Liver (tissue), 9 donors: ENCODE data around the gene RBP4. TPM values are rescaled to one million over a fixed set of nuclear protein-coding genes. Genes with fewer than 3 reads are reported as not detected.

Experiments used
- DNase-seq: peaks from one replicate; pipeline ENCODE4 v3.0.0-alpha.2; 2017; ENCODE audit warnings: low spot score
- H3K27ac ChIP-seq, 2 donors: one replicate each; pipeline ENCODE4 v1.7.0; 2013; ENCODE audit warnings: inconsistent platforms in 2 of 2, low read length in 2 of 2, control low read depth in 1 of 2, low read depth in 1 of 2, mild to moderate bottlenecking in 1 of 2
- H3K27me3 ChIP-seq, 4 donors: one replicate each; pipeline versions ENCODE4 v1.6.1 to v1.7.0; 2013; ENCODE audit warnings: low read length in 3 of 4, inconsistent platforms in 1 of 4, mild to moderate bottlenecking in 1 of 4, moderate library complexity in 1 of 4; ENCODE audit not compliant: control insufficient read depth in 4 of 4, insufficient read depth in 4 of 4
- H3K36me3 ChIP-seq, 4 donors: one replicate each; pipeline versions ENCODE4 v1.6.1 to v1.7.0; 2013; ENCODE audit warnings: low read length in 3 of 4, mild to moderate bottlenecking in 3 of 4, low read depth in 1 of 4, moderate library complexity in 1 of 4; ENCODE audit not compliant: control insufficient read depth in 4 of 4, insufficient read depth in 3 of 4
- H3K4me1 ChIP-seq, 4 donors: one replicate each; pipeline versions ENCODE4 v1.6.1 to v1.7.0; 2013; ENCODE audit warnings: low read length in 3 of 4, mild to moderate bottlenecking in 3 of 4, moderate library complexity in 1 of 4; ENCODE audit not compliant: control insufficient read depth in 4 of 4, insufficient read depth in 4 of 4
- H3K4me3 ChIP-seq, 3 donors: one replicate each; pipeline versions ENCODE4 v1.6.1 to v1.7.0; 2013; ENCODE audit warnings: low read length in 3 of 3, control low read depth in 1 of 3, low read depth in 1 of 3, mild to moderate bottlenecking in 1 of 3
- H3K9ac ChIP-seq, 2 donors: one replicate each; pipeline ENCODE4 v1.7.0; 2013; ENCODE audit warnings: low read length in 2 of 2, mild to moderate bottlenecking in 2 of 2, moderate library complexity in 2 of 2, control low read depth in 1 of 2, low read depth in 1 of 2
- H3K9me3 ChIP-seq, 4 donors: one replicate each; pipeline versions ENCODE4 v1.6.1 to v1.7.0; 2013; ENCODE audit warnings: low read length in 3 of 4; ENCODE audit not compliant: control insufficient read depth in 4 of 4
- CTCF ChIP-seq: fragments of 150-350 bp; IDR thresholded peaks from 2 replicates; pipeline ENCODE4 v1.5.1; 2017; ENCODE audit warnings: improper control_type of control experiment, low read depth, low read length; ENCODE audit not compliant: missing input control
- EGR1 ChIP-seq, 2 donors: IDR thresholded peaks; 2 replicates each; pipeline ENCODE4 v1.6.1; 2016 to 2018; ENCODE audit warnings: antibody characterized with exemption in 2 of 2, low read depth in 2 of 2
- FOXA1 ChIP-seq: IDR thresholded peaks from 2 replicates; pipeline ENCODE4 v1.6.1; 2016; ENCODE audit warnings: antibody characterized with exemption
- FOXA2 ChIP-seq: IDR thresholded peaks from 2 replicates; pipeline ENCODE4 v1.6.1; 2016; ENCODE audit warnings: antibody characterized with exemption
- GABPA ChIP-seq, 2 donors: IDR thresholded peaks in 1 of 2; conservative IDR thresholded peaks in 1 of 2; 2 replicates each; pipeline ENCODE4 v1.6.1; 2016; ENCODE audit warnings: antibody characterized with exemption in 2 of 2, mild to moderate bottlenecking in 1 of 2, moderate library complexity in 1 of 2
- HNF4A ChIP-seq, 2 donors: conservative IDR thresholded peaks; 2 replicates each; pipeline ENCODE4 v1.6.1; 2016; ENCODE audit warnings: antibody characterized with exemption in 2 of 2, mild to moderate bottlenecking in 2 of 2
- HNF4G ChIP-seq: IDR thresholded peaks from 2 replicates; pipeline ENCODE4 v1.6.1; 2016; ENCODE audit warnings: antibody characterized with exemption
- JUND ChIP-seq, 2 donors: IDR thresholded peaks; 2 replicates each; pipeline ENCODE4 v1.6.1; 2016; ENCODE audit warnings: antibody characterized with exemption in 2 of 2
- NR2F2 ChIP-seq: IDR thresholded peaks from 2 replicates; pipeline ENCODE4 v1.6.1; 2016; ENCODE audit warnings: antibody characterized with exemption
- RAD21 ChIP-seq, 2 donors: IDR thresholded peaks; 2 replicates each; pipeline ENCODE4 v1.6.1; 2016; ENCODE audit warnings: antibody characterized with exemption in 2 of 2, mild to moderate bottlenecking in 2 of 2
- REST ChIP-seq: IDR thresholded peaks from 2 replicates; pipeline ENCODE4 v1.6.1; 2016; ENCODE audit warnings: antibody characterized with exemption, mild to moderate bottlenecking
- RXRA ChIP-seq, 2 donors: IDR thresholded peaks; 2 replicates each; pipeline ENCODE4 v1.6.1; 2017 to 2018; ENCODE audit warnings: antibody characterized with exemption in 2 of 2, mild to moderate bottlenecking in 1 of 2
- SP1 ChIP-seq: IDR thresholded peaks from 2 replicates; pipeline ENCODE4 v1.6.1; 2018; ENCODE audit warnings: antibody characterized with exemption, mild to moderate bottlenecking
- TAF1 ChIP-seq: conservative IDR thresholded peaks from 2 replicates; pipeline ENCODE4 v1.6.1; 2016; ENCODE audit warnings: antibody characterized with exemption, mild to moderate bottlenecking
- WGBS: extraction: QIAGEN DNeasy Blood & Tissue Kit; methylation state at CpG from one replicate; pipeline ENCODE4 v1.1.7; 2013; 5-methylcytosine and 5-hydroxymethylcytosine counted together
- polyA plus RNA-seq, 2 donors: library from polyadenylated mRNA; stranded (reverse) in 1 of 2; unstranded in 1 of 2; fragments of 200-250 nt in 1 of 2; fragments of >200 nt in 1 of 2; fragmentation: Nextera tagmentation in 1 of 2; extraction: Ambion mirVana in 1 of 2; gene quantifications; one replicate each; pipeline versions ENCODE4 v1.2.1 to v1.2.3, GENCODE V29; 2013 to 2015
- total RNA-seq, 2 donors: library from RNA; depleted of rRNA; stranded (reverse); fragments of >200 nt; gene quantifications; one replicate each; pipeline ENCODE4 v1.2.3, GENCODE V29; 2014
- TF ChIP-seq, protein P1 (sequence below): IDR thresholded peaks from 2 replicates; pipeline ENCODE4 v1.6.1; 2016; ENCODE audit warnings: antibody characterized with exemption
- TF ChIP-seq, protein P2 (sequence below): IDR thresholded peaks from 2 replicates; pipeline ENCODE4 v1.6.1; 2016; ENCODE audit warnings: antibody characterized with exemption
- TF ChIP-seq, protein P3 (sequence below): IDR thresholded peaks from 2 replicates; pipeline ENCODE4 v1.6.1; 2016; ENCODE audit warnings: antibody characterized with exemption
- donor health status: healthy.
- donor health status: healthy.
- donor health status: healthy.
- donor health status: healthy.
- donor health status: healthy.

The RBP4 gene
- total and polyA plus RNA-seq, 4 donors = 1,174 to 10,329 (median 3,953) TPM

DNA sequence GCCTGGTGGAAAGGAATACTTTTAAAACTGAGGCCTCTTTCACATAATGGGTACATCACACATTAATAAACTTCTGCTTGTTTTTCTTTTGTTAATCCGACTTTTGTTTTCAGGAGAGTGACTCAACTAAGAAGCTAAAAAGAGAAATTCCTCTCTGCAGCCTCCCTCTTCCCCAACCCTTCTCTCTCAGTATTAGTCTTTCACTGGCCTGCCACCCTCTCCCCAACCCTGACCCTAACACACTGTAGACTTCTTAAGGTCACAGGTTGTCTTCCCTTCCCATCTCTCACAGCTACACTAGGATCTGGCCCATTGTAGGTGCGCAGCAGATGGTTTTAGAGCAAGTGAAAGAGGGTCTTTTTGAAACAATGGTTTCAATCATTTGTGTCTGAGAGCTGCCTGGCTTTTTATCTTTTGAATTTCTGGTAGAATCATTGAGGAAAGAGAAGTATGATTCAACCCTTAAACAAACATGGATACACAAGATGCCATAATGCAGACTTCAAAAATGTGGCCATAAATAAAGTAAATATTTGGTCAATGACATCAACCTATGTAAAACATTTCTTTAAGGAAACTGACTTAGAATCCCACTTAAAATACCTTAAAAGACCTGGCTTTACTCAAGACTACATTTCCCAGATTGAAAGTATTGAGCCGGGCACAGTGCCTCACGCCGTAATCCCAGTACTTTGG lies 52.5 kb downstream of the RBP4 start:
- TF ChIP-seq, protein P1, sequence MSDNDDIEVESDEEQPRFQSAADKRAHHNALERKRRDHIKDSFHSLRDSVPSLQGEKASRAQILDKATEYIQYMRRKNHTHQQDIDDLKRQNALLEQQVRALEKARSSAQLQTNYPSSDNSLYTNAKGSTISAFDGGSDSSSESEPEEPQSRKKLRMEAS = no peak
- TF ChIP-seq SP1 (no peak), GABPA (IDR thresholded peaks at IDR 0.05 in 1 of 2, conservative IDR thresholded peaks at IDR 0.05 in 1 of 2) (no peak), FOXA2 (no peak), REST (no peak), EGR1 (IDR thresholded peaks at IDR 0.05; ENCODE audit: low read depth in 2 of 2) (no peak), RAD21 (IDR thresholded peaks at IDR 0.05) (no peak), HNF4G (no peak), RXRA (IDR thresholded peaks at IDR 0.05) (no peak), JUND (IDR thresholded peaks at IDR 0.05) (no peak), HNF4A (conservative IDR thresholded peaks at IDR 0.05) (no peak), NR2F2 (no peak), CTCF (no peak), TAF1 (no peak), FOXA1 (no peak)
- TF ChIP-seq, protein P2, sequence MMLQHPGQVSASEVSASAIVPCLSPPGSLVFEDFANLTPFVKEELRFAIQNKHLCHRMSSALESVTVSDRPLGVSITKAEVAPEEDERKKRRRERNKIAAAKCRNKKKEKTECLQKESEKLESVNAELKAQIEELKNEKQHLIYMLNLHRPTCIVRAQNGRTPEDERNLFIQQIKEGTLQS = no peak
- H3K27ac ChIP-seq = no peak overlapping the region
- no peaks in the 10 kb centered on the region for H3K36me3 ChIP-seq
- no peak for DNase-seq
- WGBS = 86% methylated on average over 5 of the region's 5 CpGs
- H3K27me3 ChIP-seq = no peaks in the 10 kb centered on the region
- H3K9ac ChIP-seq = no peak overlapping the region
- H3K9me3 ChIP-seq = no peaks in the 10 kb centered on the region
- H3K4me3 ChIP-seq = no peak overlapping the region
- peaks cover 0 to 1% (median 0%) of the 10 kb centered on the region in 4 donors for H3K4me1 ChIP-seq

DNA sequence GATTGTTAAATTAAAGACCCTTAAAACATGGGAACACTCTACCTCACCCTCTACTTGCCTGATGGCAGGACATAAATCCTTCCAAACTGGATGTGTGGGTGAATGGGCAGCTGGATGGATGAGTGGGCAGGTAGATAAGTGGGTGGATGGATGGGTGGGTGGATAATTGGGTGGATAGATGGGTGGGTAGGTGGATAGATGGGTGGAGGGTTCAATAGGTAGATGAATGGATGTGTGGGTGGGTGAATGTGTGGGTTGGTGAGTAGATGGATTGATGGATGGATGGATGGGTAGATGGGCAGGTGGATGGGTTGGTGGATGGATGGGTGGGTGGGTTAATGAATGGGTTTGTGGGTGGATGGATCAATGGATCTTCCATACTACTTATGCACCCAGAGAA lies 53.5 kb downstream of the RBP4 start:
- no peak overlapping the region for H3K4me3 ChIP-seq
- H3K4me1 ChIP-seq = peaks cover 0 to under 1% (median under 1%) of the 10 kb centered on the region in 4 donors
- H3K27me3 ChIP-seq = no peaks in the 10 kb centered on the region
- H3K36me3 ChIP-seq = no peaks in the 10 kb centered on the region
- no peak for DNase-seq
- H3K9ac ChIP-seq = no peak overlapping the region
- no peak overlapping the region for H3K27ac ChIP-seq
- no peaks in the 10 kb centered on the region for H3K9me3 ChIP-seq
- TF ChIP-seq EGR1 (IDR thresholded peaks at IDR 0.05; ENCODE audit: low read depth in 2 of 2) (no peak), FOXA1 (no peak), HNF4A (conservative IDR thresholded peaks at IDR 0.05) (no peak), CTCF (no peak), NR2F2 (no peak), SP1 (no peak), RAD21 (IDR thresholded peaks at IDR 0.05) (no peak), FOXA2 (no peak)
- TF ChIP-seq, protein P2 = no peak
- TF ChIP-seq, protein P3, sequence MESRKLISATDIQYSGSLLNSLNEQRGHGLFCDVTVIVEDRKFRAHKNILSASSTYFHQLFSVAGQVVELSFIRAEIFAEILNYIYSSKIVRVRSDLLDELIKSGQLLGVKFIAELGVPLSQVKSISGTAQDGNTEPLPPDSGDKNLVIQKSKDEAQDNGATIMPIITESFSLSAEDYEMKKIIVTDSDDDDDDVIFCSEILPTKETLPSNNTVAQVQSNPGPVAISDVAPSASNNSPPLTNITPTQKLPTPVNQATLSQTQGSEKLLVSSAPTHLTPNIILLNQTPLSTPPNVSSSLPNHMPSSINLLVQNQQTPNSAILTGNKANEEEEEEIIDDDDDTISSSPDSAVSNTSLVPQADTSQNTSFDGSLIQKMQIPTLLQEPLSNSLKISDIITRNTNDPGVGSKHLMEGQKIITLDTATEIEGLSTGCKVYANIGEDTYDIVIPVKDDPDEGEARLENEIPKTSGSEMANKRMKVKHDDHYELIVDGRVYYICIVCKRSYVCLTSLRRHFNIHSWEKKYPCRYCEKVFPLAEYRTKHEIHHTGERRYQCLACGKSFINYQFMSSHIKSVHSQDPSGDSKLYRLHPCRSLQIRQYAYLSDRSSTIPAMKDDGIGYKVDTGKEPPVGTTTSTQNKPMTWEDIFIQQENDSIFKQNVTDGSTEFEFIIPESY = no peak
